RWPE2 (cell line): ENCODE measurements around the gene STIM1.
A peak's percentile ranks its signal among the peaks of the same experiment; 100 is the strongest.

Experiments
- ATAC-seq: fragments of 200-7000 bp; cut with Tn5 transposase; 3 replicates; pipeline ENCODE4 v1.9.1; 2021; ENCODE audit warnings: low read depth
- DNase-seq: peaks from one replicate; pipeline ENCODE4 v3.0.0-alpha.2; 2020; ENCODE audit warnings: low spot score
- H3K27ac ChIP-seq: fragments of 450-650 bp; 2 replicates; pipeline ENCODE4 v1.5.1; 2017; ENCODE audit warnings: mild to moderate bottlenecking; ENCODE audit not compliant: poor library complexity, severe bottlenecking
- H3K27me3 ChIP-seq: fragments of 250-450 bp; sonication (Bioruptor Pico); 2 replicates; pipeline ENCODE4 v1.5.1; 2021; ENCODE audit warnings: mild to moderate bottlenecking, moderate library complexity; ENCODE audit not compliant: insufficient read depth, poor library complexity, severe bottlenecking
- H3K36me3 ChIP-seq: fragments of 250-450 bp; sonication (Bioruptor Pico); 2 replicates; pipeline ENCODE4 v1.5.1; 2020; ENCODE audit warnings: low read depth, mild to moderate bottlenecking, moderate library complexity
- H3K4me1 ChIP-seq: fragments of 250-450 bp; sonication (Bioruptor Pico); 2 replicates; pipeline ENCODE4 v1.5.1; 2021; ENCODE audit warnings: mild to moderate bottlenecking, moderate library complexity; ENCODE audit not compliant: insufficient read depth, poor library complexity, severe bottlenecking
- H3K4me3 ChIP-seq: fragments of 250-450 bp; sonication (Bioruptor Pico); 2 replicates; pipeline ENCODE4 v1.5.1; 2021; ENCODE audit warnings: mild to moderate bottlenecking, moderate library complexity; ENCODE audit not compliant: severe bottlenecking
- H3K9me3 ChIP-seq: fragments of 250-450 bp; sonication (Bioruptor Pico); 2 replicates; pipeline ENCODE4 v1.5.1; 2021; ENCODE audit warnings: mild to moderate bottlenecking, moderate library complexity; ENCODE audit not compliant: severe bottlenecking
- TF ChIP-seq, protein P1 (sequence below): fragments of 450-650 bp; IDR thresholded peaks from one replicate; pipeline ENCODE4 v1.5.1; 2017; ENCODE audit warnings: mild to moderate bottlenecking, moderate library complexity; ENCODE audit not compliant: poor library complexity, severe bottlenecking

The STIM1 gene

DNA sequence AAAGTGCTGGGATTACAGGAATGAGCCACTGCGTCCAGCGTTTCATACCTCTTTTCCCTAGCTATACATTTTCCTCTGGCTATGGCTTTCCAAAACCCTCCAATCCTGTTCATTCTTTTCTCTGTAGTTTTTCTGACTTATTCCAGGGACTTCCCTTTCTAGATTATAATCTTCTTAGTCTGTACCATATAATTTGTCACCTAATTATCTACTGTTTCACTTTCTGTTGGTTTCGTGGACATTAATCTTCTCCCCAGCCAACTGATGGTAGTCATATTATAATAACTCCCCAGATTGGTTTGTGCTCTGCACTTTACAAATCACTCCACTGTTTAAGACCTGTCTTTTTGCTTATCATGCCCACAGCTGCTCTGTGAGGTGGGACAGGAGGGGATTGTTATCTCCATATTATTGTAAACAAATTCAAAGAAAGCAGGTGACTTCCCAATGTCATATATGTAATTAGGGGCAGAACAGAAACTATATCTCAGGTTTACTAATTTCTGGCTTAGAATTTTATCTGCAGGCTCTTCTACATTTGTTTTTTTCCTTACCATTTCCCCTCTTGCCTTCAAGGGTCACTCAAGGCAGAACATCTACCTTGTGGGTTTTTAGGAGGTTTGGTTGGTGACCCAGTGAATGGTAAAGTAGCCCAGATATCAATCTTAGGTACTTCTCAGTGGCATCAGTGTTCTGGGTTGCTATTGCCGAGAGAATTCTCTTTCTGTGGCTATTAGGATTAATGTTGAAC lies 23.9 kb downstream of the STIM1 start:
- no peak overlapping the region for H3K27ac ChIP-seq
- ATAC-seq: no peak

DNA sequence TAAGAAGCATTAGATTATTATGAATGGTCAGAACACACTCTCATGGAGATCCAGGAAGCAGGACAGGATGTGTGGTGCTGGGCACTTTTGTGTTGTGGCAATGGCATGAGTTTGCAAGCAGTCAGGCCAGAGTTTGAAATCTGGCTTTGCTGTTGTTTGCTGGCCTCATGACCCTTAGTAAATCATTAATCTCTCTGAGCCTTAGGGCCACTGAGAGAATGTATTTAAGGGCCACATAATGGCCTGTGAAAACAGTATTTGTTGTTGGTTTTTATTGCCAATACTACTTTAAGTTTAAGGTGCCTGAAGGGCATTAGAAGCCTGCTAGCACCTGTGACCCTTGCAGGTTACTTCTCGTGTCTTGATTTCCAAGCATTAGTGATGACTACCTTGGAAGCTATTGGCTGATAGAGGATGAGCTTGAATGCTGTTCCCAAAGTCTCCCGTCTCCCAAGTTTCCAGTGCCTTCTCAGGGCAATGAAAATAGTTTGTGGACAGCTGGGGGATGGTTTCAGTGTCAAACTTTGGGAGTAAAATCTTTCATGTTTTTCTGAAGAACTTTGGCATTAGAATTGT lies 24.6 kb downstream of the STIM1 start:
- TF ChIP-seq, protein P1, sequence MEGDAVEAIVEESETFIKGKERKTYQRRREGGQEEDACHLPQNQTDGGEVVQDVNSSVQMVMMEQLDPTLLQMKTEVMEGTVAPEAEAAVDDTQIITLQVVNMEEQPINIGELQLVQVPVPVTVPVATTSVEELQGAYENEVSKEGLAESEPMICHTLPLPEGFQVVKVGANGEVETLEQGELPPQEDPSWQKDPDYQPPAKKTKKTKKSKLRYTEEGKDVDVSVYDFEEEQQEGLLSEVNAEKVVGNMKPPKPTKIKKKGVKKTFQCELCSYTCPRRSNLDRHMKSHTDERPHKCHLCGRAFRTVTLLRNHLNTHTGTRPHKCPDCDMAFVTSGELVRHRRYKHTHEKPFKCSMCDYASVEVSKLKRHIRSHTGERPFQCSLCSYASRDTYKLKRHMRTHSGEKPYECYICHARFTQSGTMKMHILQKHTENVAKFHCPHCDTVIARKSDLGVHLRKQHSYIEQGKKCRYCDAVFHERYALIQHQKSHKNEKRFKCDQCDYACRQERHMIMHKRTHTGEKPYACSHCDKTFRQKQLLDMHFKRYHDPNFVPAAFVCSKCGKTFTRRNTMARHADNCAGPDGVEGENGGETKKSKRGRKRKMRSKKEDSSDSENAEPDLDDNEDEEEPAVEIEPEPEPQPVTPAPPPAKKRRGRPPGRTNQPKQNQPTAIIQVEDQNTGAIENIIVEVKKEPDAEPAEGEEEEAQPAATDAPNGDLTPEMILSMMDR: no peak
- H3K4me1 ChIP-seq: peaks cover 7% of the 10 kb centered on the region
- H3K36me3 ChIP-seq: no peaks in the 10 kb centered on the region
- ATAC-seq (no peak), DNase-seq (no peak)
- no peak overlapping the region for H3K27ac ChIP-seq
- no peak overlapping the region for H3K4me3 ChIP-seq
- no peaks in the 10 kb centered on the region for H3K9me3 ChIP-seq
- H3K27me3 ChIP-seq: no peaks in the 10 kb centered on the region

More for the DNA sequence above, 23.9 kb downstream of the STIM1 start:
- no peak for DNase-seq
- no peaks in the 10 kb centered on the region for H3K9me3 ChIP-seq
- H3K4me3 ChIP-seq: no peak overlapping the region
- H3K4me1 ChIP-seq: peaks cover 7% of the 10 kb centered on the region
- no peaks in the 10 kb centered on the region for H3K36me3 ChIP-seq
- TF ChIP-seq, protein P1: no peak
- H3K27me3 ChIP-seq: no peaks in the 10 kb centered on the region

DNA sequence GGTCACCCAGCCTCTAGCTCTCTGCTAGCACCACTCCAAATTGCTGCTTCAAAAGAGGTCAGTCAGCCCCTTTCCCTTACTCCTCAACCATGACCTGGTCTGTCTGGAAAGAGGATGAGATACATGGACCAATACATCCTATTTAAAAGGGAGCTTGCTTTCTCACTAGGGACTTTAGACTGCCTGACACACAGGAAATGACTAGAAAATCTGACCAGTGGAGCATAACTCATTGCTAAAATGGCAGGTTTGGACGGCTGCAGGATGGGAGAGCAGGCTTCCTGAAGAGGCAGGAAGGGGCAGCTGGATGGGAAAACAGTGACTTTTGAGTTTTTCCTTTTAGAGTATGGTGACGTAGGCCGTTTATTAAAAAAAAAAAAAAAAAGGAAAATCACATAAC lies 25.3 kb downstream of the STIM1 start:
- no peak overlapping the region for H3K27ac ChIP-seq
- H3K27me3 ChIP-seq: no peaks in the 10 kb centered on the region
- DNase-seq (no peak), ATAC-seq (peak; percentile 56; the same call in 1 of the 3 replicates)
- TF ChIP-seq, protein P1: no peak
- no peak overlapping the region for H3K4me3 ChIP-seq
- H3K9me3 ChIP-seq: no peaks in the 10 kb centered on the region
- peaks cover 11% of the 10 kb centered on the region for H3K4me1 ChIP-seq
- no peaks in the 10 kb centered on the region for H3K36me3 ChIP-seq

DNA sequence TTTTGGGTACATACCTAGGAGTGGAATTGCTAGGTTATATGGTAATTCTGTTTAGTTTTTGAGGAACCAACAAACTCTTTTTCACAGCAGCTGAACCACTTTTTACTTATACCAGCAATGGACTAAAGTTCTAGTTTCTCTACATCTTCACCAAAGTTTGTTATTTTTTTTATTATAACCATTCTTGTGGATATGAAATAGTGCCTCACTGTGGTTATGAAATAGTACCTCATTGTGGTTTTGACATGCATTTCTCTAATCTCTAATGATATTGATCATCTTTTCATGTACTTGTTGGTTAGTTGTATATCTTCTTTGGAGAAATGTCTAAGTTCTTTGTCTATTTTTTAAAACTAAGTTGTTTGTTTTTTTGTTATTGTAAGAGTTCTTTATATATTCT lies 27.2 kb downstream of the STIM1 start:
- Histone ChIP-seq H3K27me3 (no peaks in the 10 kb centered on the region), H3K27ac (no peak overlapping the region), H3K36me3 (no peaks in the 10 kb centered on the region), H3K4me3 (no peak overlapping the region), H3K4me1 (peaks cover 16% of the 10 kb centered on the region), H3K9me3 (no peaks in the 10 kb centered on the region)
- ATAC-seq: no peak
- DNase-seq: no peak
- TF ChIP-seq, protein P1: no peak

DNA sequence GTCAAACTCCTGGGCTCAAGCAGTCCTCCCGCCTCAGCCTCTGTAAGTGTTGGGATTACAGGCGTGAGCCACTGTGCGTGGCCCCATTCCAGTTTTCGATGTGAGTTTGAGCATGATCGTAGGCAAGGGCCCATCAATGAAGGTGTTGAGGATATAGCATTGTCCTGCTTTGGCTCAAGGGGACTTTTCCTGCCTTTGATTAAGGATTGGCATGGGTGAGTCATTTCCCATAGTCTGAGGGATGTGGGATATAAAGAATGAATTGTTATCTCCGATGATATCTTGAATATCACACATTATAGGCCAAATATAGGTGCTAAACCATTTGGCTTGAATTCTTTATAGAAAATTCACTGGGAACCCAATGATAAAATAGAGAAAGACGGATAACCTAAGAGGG lies 30.4 kb downstream of the STIM1 start:
- Histone ChIP-seq H3K27ac (no peak overlapping the region), H3K27me3 (no peaks in the 10 kb centered on the region), H3K9me3 (no peaks in the 10 kb centered on the region), H3K36me3 (no peaks in the 10 kb centered on the region), H3K4me1 (peaks cover 12% of the 10 kb centered on the region), H3K4me3 (no peak overlapping the region)
- ATAC-seq (peak; percentile 72), DNase-seq (no peak)
- TF ChIP-seq, protein P1: no peak
